Inflammatory macrophage treated with lipopolysaccharide for 1 hour (primary cell): ENCODE results near the gene CAMSAP2.

Source experiments
- DNase-seq, 2 donors: peaks; one replicate each; pipeline ENCODE4 v3.0.0-alpha.2; 2020 to 2022

Gene CAMSAP2, protein sequence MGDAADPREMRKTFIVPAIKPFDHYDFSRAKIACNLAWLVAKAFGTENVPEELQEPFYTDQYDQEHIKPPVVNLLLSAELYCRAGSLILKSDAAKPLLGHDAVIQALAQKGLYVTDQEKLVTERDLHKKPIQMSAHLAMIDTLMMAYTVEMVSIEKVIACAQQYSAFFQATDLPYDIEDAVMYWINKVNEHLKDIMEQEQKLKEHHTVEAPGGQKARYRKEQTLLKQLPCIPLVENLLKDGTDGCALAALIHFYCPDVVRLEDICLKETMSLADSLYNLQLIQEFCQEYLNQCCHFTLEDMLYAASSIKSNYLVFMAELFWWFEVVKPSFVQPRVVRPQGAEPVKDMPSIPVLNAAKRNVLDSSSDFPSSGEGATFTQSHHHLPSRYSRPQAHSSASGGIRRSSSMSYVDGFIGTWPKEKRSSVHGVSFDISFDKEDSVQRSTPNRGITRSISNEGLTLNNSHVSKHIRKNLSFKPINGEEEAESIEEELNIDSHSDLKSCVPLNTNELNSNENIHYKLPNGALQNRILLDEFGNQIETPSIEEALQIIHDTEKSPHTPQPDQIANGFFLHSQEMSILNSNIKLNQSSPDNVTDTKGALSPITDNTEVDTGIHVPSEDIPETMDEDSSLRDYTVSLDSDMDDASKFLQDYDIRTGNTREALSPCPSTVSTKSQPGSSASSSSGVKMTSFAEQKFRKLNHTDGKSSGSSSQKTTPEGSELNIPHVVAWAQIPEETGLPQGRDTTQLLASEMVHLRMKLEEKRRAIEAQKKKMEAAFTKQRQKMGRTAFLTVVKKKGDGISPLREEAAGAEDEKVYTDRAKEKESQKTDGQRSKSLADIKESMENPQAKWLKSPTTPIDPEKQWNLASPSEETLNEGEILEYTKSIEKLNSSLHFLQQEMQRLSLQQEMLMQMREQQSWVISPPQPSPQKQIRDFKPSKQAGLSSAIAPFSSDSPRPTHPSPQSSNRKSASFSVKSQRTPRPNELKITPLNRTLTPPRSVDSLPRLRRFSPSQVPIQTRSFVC (N-terminal part only)

DNA sequence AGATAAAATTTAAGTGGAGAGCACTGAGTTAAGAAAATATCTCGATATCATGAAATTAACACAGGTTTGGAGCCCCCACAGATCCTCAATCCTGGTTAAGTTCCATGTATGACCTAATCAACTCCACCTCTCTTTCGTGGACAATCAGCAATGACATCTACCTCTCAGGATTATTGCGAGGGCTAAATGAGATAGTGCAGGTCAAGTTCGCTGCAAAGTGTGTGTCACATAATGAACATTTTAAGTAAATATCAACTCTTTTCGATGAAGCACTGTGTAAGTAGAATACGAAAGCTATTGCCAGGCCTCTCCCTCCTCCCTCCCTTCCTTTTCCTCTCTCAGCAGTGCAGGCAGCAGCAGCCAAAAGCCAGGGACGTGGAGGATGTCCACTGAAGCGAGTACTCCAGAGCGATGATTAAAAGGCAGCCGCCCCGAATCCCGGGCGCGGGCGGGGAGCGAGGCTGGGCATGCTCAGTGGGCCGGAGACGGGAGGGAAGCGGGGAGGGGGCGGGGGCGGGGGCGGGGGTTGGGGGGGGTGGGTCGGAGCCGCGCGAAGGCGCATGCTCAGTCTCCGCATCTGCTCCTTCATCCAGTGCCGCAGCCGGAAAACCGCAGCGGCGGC, at the start of gene CAMSAP2:
TSS of gene CAMSAP2 (plus strand) at position 567 of the 622 bp plus-strand sequence. CDS start 935 bp downstream, outside the sequence.
- peak; percentile 70 to 71 for DNase-seq

- no peak for DNase-seq
Measured at GRCh38 chr1:200692316-200692715, 46.4 kb upstream of the CAMSAP2 start.

DNA sequence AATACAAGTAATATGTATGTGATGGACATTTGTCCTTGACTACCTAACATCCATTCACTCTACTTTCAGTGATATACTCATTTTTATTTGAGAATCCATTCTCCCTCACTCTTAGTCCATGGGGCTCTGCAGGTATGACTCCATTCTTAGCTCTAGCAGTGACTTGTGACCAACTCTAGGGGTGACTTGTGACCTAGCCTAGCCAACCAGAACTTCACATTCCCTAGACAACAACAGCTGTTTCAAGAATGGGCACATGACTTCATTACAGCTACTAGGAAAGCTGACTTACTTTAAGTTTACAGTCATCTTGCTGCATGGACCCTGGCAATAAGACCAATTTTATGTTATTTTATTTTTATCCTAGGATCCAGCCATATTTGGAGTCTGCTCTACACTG, 45.4 kb upstream of the CAMSAP2 start:
- no peak for DNase-seq

DNA sequence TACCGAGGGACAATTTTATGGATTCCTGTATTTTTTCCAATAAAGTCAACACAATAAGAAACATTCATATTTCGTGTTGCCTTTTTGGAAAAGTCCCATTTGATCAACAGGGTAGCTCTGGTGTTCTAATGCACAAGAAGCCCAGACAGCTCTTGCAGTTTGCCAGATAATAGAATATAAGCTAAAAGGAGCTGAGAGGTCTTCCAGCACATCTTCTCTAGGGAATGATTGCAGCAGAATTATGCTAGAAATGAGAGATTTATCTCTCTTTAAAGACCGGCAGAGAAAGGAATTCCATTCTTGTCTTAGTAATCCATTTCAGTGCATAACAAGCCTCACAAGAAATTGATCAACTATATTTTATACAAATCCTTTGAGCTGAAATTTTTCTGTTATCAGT, 44.0 kb upstream of the CAMSAP2 start:
- DNase-seq = no peak

DNA sequence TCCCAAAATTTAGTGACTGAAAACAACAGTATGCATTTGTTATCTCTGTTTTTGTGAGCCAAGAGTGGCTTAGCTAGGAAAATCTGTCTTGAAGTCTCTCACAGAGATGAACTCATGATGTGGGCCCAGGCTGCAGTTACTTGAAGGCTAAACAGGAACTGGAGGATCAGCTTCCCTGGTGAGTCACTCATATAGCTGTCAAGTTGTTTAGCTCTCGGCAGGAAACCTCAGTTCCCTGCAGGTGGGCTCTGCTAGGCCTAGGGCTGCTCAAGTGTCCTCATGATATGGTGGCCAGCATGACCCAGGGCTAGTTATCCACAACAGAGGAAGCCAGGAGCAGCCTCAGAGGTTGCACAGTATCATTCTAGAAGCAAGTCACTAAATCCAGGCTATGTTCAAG, 38.8 kb upstream of the CAMSAP2 start:
- peak; percentile 35 to 51 for DNase-seq

DNA sequence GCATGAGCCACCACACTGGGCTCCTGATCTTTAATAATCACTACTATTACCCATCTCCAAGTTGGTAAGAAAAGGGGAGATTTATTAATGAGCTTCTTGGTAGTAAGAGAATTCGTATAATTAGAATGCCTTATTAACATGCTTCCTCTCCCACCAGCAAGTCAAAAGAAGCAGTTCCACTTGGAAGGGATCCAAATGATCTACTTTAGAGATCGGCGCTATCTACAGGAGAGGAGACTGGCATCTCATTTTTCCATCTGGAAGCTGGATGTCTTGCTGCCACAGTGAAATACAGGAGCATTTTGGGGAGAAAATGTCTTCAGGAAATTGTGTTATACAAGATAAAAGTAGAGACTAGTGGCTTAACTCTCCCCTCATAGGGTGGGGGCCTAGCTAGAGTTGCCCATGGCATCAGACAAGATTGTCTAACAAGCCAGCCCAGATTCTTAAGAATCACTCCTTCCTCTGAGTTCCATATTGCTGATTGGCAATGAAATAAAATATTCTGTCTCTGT, 33.6 kb upstream of the CAMSAP2 start:
- DNase-seq = no peak

DNA sequence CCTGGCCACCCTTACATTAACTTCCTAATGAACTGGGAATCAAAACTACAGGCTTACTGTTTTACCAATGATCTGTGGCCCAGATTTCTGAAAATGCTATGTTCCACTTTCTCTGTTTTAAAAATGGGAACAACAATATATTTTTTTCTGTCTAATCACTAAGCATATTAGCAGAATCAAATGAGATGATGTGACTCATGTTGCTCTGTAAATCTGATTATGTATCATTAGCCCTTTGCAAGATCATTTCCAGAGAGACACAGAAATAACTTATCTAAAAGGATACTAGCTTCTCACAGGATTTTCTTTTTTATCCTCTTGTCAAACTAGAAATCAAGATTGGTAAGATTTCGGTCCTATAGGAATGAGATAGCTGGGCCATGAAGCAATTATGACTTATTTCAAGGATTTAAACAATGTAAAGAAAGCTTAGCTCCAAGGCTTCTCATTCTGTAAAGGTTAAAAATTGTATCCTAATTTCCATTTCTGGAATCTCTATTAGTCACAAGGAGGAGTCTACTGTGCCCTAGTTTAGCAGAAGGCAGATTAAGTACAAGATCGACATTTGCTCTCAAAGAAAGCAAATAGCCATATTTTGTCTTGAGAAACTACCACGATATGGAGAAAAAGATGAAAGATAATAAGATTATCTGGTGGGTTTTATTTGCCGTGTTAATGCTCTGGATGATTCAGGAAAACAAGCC, 32.4 kb upstream of the CAMSAP2 start:
- no peak for DNase-seq

DNA sequence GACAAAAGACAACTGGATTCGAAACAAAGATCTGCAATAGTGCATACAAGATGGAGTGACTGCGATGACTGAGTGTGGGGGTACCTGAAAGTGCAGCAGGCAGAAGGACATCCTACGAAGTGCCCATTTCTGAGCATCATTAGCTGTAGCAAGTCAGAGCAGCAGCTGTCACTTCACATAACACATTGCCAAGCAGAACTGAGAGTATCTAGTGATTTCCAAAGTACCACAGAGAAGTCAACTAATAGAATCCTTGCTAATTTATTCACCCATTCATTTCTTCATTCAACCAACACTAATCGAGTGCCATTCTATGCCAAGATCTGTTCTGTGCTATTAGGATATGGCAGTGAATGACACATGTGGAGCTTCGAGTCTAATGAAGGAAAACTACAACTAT, 31.6 kb upstream of the CAMSAP2 start:
- DNase-seq = no peak

DNA sequence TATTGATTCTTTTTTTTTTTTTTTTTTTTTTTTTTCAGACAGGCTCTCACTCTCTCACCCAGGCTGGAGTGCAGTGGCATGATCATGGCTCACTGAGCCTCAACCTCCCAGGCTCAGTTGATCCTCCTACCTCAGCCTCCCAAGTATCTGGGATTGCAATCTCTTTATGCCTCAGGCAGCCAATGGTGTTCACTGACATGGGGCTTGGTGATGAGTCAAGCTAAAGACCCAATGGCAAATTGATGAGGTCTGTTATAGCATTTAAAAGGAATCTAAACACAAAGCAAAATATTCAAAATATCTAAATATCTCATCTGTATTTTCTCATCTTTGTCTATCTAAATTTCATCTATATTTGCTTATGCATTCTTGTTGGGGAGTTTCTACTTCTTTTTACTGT, 30.5 kb upstream of the CAMSAP2 start:
- DNase-seq = no peak

GRCh38 chr1:200708769-200709168, 29.9 kb upstream of the CAMSAP2 start:
- DNase-seq = no peak

DNA sequence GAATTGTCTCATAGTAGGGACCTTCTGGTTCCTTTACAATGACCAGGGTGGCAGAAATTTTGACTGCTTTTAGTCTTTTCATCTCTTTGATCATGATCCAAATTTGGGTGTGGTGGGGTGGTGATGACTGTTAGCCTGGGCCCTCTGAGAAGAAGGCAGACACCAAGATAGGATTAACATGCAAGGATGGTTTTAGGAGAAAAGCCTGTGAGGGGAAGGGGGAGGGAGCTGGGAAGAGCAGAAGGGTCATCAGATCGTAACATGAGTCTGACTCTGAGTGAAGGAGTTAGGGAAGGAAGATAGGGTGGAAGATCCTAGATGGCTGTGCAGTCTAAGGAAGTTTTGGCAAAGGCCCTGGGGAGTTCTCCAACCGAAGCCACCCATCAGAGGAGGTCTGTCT, 28.5 kb upstream of the CAMSAP2 start:
- DNase-seq = no peak

DNA sequence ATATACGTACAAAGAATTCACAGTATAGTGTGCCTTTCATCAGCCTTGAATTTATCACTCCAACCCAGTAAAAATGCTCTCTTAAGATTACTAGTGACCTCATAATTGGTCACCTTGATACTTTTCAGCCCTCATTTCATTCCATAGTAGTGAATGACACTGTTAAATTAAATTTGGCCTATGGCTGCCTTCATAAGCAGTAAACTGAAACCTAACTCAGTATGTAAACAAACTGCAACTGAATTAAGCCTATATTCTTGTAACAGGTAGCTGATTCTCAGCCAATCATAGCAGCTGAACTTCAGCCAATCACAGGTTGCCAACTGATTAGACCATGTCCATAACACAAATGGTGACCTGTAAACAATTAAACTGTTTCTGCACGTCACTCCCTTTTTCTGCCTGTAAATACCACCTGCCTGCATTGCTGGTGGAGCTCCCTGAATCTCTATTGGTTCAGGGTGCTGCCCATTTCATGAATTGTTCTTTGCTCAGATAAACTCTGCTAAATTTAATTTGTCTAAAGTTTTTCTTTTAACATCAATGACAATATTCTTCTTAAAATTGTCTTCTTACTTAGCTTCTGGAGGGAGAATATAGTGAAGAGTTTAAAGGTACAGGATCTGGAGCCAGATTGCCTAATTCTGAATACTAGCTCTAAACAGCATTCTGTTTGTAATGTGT, 24.0 kb upstream of the CAMSAP2 start:
- DNase-seq = no peak

DNA sequence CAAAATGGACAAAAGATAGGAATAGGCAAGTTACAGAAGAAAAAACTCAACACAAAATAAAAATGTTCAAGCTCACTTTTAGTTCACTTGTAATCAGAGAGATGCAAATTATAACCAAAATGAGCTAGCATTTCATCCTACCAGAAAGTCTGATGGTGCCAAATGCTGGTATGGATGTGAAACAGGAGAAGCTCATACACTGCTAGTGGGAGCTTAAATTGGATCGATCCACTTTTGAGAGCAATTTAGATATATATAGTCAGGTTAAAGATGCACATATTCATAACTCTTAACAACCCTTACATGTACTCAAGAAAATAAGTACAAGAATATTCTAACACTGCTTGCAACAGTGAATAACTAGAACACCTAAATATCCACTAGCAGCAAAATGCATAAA, 18.5 kb upstream of the CAMSAP2 start:
- no peak for DNase-seq

GRCh38 chr1:200724064-200724463, 14.6 kb upstream of the CAMSAP2 start:
- no peak for DNase-seq

DNA sequence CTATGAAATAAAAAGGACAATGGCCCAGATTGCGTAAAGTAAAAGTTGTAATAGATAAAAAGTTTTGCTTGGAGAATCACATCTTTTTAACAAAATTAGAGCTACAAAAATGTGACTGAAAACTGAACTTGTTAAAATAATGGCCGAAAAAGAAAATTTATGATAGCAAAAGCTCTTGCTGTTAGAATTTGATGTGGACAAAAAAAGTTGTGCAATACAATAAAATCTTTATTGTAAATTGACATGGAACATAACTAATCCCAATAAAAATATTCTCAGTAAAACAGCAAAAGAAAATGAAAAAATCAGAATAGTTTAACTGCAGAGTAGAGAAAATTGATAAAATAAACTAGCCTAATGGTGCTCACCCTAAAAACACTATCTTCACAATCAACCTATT, 11.4 kb upstream of the CAMSAP2 start:
- no peak for DNase-seq

DNA sequence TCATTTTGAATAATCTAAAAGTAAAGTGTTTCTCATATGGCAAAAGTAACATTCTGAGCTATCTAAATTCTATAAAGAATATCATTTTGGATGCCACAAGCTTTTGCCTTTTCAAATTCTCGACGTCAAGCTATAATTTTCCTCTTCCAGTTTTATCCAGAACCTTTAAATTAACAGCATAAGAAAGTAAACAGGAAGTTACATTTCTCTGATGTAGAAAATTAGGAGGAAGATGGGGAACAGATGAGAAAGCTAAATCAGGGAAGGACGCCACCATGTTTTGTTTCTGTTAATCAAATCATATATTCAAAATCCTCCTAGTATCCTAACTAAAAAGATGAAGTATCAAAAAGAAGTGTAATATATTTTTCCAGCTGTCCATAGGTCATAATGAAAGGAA, 8.8 kb upstream of the CAMSAP2 start:
- no peak for DNase-seq

- DNase-seq = no peak
Measured at GRCh38 chr1:200731654-200732332, 6.9 kb upstream of the CAMSAP2 start.

- DNase-seq = no peak
Measured at GRCh38 chr1:200732438-200732837, 6.3 kb upstream of the CAMSAP2 start.

DNA sequence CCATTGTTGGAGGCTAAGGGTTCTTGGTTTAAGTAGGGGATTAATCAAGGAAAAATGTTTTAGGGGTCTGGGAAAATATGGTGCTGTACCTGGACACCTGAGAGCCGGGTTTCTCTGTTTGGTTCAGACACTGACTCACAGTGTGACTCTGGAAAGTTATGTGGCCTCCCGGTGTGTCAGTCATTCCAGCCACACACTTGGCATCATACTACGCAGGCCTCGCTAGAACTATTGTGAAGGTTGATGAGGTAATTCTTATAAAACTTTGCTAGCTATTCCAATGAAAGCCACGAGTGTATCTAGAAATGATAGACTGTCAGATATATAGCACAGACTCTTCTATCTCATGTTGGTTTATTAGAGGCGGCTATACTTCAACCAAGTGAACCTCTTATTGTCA, 4.8 kb upstream of the CAMSAP2 start:
- no peak for DNase-seq

- DNase-seq = peak; percentile 19 to 43
Measured at GRCh38 chr1:200737647-200738291, 924 bp upstream of the CAMSAP2 start.
